Activated T-cell treated with anti-CD3 and anti-CD28 coated beads for 48 hours (primary cell): ENCODE measurements around the gene WDFY2.

Experiments
- DNase-seq: peaks from one replicate; pipeline ENCODE4 v3.0.0-alpha.2; 2020; ENCODE audit warnings: low read depth

The WDFY2 gene

DNA sequence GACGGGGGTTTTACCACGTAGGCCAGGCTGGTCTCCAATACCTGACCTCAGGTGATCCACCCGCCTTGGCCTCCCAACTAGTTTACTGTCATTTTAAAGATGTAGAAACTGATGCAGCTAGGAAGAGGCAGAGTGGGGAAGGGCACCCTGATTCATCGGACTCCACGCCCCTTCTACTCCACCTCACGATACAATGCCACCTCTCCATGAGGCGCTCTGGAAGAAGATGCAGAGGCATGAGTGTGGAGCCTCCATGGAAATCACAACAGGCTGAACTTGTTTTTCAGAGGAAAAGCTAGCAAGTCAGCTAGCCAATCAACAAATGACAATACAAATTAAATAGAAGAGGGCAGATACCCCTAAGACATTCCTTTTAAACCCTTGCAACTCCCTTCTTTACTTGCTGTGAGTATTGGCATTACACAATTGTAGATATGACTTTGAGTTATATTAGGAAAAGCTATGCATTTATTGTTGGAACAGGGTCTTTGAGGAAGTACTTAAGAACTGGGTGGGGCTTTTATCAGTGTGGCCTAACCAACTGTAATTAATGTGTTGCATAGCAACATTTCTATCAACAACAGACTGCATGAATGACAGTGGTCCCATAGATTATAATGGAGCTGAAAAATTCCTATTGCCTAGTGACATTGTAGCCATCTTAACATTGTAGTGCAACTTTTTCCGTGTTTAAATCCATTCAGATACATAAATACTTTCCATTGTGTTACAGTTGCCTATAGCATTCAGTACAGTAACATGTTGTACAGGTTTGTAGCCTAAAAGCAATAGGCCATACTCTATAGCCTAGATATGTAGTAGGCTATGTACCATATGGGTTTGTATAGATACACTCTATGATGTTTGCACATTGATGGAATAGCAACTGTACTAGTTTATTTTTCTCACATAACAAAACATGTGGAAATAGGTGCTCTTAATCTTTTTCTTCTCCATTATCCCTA is 17.6 kb downstream of the WDFY2 start:
- DNase-seq: no peak

DNA sequence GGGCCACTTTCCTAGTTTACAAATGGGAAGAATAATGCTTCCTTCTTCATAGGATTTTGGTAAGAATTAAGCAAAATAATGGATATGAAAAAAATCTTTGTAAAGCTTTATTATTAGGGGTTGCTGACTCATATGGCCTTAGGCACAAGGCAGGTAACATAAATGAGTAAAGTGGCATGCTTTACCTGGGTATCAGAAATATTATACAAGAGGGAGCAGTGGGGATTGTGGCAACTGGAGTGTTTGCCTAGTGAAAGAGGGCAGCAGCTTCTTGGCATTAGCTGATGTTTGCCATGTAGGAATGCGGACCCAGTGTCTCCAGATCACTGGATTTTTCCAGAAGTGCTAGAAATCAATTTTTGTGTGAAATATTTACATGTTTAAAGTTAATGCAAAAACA is 19.5 kb downstream of the WDFY2 start:
- no peak for DNase-seq

DNA sequence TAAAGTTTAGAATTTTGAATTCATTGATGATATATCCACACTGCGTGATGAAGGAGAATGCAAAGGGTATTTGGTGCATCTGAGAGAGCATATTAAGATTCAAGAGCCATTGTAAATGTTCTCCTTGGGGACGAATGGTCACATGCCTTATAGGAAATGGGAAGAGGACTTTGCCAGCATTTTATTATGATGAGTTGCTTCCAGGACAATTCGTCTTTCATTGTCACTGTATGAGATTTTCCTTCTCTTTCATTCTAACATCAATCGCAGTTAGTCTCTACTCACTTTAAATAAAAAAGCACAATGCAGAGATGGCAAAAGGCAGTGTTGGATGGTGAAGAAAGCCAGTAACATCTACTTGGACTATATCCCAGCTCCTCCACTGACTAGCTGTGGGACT is 21.4 kb downstream of the WDFY2 start:
- no peak for DNase-seq

DNA sequence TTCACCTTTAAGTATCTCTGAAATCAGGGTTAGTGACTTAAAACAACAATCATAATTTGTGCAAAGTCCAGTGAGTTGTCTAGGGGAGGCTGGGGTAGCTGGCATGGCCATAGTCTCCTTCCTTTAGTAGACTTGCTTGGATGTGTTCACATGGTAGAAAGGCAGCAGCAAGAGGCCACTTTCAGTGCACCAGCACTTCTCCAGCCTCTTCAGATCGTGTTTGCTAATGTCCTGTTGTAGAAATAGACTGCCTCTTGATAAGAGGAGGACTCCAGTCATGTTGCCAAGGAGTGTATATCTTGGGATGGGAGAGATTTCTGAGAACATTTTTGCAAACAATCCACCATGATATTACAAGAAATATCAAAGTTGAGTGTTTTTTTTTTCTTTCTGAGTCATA is 22.9 kb downstream of the WDFY2 start:
- DNase-seq: no peak

DNA sequence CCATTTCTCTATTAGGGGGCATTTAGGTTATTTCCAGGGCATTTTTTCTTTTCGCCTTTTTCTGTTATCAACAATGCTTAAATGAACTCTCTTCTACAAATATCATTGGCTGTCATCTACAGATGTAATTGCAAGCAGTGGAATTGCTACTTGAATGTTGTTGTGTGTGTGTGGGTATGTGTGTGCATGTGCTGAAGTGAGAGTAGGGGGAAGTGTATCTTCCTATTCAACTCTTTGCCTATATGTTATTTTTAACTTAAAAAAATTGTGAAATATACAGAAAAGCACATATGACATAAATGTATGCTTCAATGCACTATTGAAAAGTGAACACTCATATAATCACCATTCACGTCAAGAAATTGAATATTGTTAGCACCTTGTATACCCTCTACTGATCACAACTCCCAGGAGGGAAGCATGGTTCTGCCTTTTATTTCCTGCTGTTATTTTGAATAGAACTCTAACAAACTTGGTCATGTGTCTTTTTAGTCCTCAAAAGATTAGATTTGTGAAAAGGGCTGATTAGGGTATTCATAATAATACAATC is 24.7 kb downstream of the WDFY2 start:
- no peak for DNase-seq

DNA sequence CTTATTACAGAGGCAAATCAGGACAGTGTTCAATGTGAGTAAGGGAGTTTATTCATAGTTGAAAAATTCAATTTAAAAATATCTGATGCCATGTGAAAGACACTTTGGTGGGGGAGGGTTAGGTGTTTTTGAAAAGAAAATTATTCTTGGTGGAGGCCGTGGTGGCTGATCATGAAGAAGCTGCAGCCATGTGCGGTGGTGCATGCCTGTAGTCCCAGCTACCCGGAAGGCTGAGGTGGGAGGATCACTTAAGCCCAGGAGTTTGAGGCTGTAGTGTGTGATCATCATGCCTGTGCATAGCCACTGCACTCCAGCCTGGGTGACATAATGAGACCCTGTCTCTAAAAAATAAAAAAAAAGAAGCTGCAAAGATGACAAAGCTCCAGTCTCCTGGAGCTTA is 28.6 kb downstream of the WDFY2 start:
- no peak for DNase-seq

DNA sequence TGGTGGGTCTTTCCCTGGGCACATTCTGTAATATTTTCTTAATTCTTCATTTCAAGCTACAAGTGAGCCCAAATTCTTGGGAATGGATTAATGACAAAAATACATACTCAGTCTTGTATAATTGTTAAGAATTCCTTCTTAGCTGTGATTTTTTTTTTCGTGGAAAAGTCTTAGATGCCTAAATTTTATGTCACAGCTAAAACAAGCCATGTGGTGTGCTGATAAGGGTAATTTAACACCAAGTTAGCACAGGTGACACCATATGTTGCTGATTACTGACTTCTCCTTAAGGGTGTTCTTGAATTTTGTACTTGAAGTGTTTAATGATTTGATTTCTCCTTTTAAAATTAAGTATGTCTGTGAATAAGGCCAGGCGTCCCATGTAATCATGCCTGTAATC is 29.3 kb downstream of the WDFY2 start:
- no peak for DNase-seq

DNA sequence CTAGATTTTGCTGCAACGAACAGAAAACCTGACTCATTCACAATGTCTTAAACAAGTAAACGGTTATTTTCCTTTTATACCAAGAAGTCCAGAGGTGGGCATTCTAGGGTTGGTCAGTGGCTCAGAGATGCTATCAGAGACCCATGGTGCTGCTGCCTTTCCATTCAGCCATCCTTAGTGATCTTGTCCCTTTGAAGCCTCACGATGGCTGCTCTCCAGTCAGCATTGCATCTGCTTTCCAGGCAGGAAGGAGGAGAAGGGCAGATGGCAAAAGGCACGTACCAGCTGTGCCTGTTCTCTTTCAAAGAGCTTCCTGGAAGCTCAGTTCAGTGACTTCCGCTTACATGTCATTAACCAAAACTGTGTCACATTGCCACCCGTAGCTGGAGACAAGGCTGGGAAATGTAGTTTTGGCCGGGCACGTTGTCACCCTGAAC is 30.1 kb downstream of the WDFY2 start:
- peak; percentile 30 for DNase-seq

DNA sequence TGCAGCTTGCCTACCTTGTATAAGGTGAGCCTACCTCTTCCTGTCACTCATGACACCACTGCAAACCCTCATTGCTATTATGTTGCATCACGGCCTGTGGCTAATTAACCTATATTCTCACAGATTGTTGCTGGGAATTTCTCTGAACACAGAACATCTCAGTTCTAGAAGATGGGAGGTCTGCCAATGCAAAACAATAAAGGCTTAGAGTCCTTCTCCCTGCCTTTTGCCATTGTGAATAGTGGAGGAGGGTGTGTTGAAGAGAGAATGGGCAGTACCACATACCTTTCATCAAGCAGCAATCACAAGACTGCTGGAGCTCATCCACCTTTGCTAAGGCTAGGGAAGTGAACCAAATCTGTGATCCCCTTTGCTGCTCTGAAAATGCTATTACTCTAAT is 34.4 kb downstream of the WDFY2 start:
- no peak for DNase-seq

DNA sequence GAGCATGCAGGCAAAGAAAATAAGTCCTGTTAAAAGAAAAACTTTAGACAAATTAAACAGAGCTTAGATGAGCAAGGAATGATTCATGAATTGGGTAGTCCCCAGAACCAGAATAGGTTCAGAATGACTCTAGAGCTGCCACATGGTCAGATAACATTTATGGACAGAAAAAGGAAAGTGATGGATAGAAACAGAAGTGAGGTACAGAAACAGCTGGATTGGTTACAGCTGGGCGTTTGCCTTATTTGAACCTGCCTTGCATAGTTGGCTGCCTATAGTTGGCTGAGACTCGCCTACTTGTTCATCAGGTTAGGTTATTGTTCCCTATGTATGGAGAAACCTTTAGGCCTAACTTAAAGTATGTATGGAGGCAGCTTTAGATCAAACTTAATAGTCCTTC is 35.4 kb downstream of the WDFY2 start:
- DNase-seq: peak; percentile 13

DNA sequence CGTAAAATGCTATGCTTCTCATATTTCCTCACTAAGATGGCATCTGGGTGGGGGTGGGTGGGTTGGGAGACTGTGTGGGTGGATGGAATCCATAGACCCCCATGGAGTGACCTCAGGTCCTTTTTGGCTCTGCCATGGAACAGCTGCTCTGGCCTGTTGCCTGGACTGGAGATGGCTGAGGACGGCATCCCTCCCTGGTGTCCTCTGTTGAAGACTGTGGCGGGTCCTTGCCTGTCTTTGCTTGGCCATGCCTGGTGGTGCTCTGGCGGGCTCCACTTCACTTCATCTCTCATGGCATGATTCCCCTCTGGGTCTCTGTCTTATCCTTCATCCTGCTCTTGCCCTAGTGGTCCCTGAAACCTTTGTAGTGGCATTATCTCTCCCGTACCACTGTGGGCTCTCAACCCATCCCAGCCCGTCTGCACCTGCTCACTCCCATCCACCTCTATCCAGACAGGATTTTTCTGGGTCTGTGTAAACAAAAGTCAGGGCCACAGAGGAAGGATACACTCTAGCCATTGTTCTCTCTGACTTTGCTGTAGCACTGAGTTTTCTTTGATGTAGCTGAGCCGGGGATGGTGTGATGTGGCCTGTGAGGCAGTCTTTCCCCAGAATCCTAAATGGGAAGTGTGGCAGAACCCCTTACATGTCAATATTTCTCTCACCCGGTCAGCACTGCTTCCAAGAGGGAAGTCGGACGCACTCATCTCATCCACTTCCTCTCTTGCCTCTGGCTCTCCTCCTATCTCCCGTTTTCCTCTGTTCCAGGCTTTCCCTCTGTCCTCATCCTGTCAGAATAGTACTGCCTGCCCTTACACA is 36.1 kb downstream of the WDFY2 start:
- DNase-seq: no peak

DNA sequence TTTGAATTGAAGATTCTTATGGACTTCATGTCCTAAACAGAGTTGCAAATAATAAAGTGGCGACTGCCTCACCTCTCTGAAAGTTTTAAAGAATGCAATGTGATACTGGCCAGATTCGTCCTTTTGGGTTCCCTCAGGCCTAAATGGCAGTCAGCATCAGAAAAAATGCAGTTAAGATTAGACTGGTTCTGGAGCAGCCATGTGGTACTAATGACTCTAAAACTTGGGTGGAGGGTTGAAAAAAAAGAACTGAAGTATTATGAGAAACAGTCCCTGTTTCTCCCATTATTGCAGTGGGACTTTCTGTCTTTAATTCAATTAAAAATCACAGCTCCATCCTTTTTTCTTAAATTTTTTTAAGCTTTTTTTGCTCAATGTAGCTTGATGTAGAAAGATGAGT is 37.3 kb downstream of the WDFY2 start:
- DNase-seq: no peak

DNA sequence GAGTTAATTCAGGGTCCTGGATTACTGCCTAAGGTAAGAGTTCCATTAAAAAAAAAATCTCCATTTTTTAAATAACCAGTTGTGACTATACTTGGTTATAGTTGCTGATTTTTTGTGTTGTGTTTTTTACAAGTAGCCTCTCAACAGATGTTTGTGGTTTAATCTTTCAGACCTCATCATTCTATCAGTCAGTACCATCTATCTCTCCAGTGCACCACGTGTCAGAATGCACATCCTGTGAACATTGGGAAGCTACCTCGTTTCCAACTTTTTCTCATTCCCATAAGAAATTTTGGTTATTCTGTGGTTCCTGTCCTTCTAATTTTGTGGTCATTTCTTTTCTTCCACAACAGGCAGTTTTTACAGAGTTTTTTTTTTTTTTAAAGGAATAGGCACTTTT is 39.2 kb downstream of the WDFY2 start:
- DNase-seq: no peak

DNA sequence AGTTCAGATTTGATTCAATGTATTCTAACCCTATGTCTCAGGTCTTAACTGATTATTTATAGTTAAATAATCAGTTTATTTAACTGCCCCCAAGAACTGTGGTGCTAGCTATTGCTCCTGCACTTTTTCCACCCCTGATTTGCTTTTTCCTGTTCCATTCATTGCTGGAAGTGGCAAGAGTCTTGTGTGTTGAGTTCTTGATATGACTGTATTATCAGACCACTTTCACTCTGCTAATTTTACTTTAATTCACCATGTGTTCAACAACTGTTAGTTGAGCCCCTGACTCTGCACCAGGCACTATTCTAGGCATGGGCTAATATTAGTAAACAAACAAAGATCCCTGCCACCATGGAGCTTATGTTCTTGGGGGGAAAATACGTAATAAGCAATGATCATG is 39.9 kb downstream of the WDFY2 start:
- DNase-seq: no peak

DNA sequence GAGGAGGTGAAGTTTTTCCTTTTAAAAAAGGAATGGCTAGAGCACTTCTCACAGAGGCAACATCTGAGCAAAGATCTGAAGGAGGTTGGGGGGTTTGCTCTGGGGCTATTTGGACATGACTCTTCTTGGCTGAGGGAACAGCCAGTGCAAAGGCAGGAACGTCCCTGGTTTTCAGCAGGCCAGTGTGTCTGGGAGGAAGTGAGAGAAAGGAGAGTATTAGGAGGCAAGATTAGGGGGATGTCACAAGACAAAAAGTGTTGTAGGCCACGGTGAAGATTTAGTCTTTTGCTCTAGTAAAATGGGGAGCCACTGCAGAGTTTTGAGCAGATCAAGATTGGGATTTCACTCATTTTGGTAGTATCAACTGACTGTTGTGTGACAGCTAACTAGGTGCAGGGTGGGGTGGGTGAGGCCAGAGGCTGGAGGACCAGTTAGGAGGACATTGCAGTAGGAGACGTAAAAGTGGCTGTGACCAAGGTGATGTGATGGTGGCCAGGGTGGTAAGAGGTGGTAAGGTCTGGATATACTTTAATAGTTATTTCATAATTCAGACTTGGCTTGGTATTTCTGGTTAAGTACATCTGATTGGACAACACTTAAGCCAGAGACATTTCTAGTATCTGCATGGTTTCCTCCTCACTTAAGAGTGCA is 40.6 kb downstream of the WDFY2 start:
- DNase-seq: no peak

DNA sequence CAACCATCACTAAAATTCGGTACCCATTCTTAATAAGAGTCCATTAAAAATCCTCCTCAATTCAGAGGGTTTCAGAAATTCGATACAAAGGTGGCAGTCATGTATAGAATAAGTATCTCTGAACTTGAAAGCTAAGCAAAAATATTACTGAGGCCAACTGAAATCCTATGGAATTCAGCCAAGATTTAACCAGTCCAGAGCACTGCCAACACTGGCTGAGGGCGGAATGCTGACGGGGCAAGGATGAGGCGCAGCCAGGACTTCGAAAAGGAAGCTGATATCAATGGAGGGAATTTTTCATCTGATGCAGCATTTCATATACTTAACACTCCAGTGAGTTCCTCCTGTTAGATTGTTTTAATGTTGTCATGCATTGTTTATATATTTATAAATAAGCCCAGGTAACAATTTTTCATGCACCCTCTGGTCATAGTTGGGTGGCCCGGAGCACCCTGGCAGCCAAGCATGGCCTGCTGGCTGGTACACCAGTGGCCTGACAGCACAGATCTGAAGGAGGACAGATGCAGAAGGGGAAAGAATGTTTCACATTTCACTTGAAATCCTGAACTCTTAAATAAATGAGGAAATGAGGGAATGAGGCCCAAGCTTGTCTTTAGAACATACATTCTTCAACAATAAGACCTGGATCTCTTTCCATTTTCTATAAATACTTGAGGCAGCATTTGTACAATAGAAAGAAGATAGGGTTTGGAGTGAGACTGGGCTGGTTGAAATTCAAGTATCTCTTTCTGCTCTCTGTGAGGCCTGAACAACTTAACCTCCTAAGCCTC is 41.5 kb downstream of the WDFY2 start:
- DNase-seq: no peak

DNA sequence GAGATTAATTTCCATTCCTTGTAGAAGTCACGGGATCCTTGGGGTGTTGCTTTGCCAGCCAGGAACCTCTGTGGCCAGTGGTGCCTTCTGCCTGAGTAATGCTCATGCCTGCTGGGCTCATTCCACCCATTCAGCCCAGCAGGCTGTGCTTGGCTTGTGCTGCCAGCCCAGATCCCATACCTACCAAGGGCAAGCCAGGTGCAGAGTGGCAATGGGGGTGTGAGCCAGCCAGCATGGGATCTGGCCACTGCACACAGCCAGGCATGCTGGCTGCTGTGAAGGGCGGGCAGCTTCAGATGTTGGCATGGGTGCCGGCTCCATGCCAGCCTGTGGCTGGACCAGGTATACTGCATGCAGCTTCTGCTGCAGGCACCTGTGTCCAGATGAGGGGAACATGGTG is 42.5 kb downstream of the WDFY2 start:
- DNase-seq: no peak

DNA sequence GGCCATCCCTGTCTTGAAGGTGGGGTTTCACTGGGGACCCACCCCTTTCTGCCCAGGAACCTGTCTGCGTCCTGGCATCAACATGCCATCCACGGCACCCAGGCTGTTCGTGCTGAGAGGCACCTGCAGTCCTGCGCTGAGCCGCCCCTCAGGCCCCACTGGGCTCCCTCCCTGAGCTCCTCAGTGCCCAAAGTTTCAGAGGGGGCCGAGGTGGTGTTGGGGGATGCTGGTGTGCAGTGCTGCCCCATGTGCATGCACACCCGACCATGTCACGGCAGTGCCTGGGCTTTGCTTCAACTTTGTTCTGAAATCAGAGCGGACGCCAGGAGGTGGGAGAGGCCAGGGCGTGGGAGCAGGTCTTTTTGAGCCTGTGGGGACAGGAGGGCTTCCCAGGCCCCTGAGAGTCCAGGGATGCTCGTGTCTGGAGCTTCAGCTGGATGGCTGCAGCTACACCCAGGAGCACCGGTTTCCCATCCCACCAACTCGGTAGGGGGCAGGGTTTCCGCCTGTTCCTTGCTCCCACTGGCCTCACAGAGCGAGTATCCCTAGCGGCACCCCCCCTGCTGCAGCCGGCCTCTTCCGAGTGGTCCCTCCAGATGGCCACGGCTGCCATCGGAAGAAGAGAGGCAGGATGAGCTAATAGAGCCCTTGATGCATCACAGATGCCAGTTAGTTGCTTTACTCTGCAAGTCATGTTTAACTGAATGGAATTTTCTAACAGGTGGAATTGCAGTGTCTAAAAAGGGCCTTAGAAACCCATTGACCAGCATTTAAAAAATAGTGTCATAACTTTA is 44.0 kb downstream of the WDFY2 start:
- no peak for DNase-seq

DNA sequence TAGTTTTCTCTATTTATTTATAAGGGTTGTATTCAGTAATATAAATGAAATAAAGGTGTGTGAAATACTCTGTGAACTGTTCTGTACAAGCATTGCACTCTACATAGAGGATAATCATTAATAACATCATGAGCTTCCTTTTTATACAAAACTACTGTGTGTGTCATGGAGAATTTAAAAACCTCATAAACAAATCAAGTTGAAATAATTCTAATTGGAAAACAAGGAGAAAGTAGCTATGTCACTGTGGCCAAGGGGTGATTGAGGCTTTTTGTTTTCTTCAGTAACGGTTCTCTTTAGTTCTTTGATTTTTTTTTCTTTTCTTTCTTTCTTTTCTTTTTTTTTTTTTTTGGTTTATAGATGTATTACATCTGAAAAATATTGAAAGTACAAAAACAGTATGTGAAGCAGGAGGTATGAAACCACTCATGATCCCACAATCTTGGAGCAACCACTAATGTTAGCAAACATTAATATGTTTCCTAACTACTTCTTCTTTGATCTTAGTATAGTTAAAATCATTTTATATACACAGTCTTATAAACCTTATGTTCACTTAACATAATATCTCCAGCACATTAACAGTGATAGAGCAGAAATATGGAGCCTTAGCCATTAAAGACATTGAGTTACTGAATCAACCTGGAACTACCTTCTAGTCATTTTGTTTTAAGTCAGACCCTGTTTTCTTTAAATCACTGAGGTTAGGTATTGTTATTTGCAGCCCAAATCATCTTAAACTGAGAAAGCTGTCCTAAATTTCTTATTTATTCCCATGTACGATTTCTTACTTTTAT is 45.4 kb downstream of the WDFY2 start:
- DNase-seq: no peak

DNA sequence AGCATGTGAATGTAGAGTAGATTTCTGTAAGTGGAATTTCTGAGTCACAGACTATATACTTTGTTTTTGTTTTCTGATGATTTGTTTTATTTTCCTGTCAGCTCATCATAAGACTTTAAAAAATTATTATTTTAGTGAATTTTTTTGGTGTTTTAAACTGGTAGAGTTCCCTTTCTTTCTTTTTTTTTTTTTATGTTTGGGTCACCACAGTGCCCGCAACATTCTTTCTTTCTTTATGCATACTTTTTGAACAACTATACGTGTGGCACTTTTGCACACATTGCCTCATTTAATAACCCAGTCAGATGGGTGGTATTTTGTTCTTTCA is 46.0 kb downstream of the WDFY2 start:
- DNase-seq: no peak
